B cell (primary cell): ENCODE measurements around the gene ZDHHC11. TPM values are rescaled to one million over a fixed set of nuclear protein-coding genes. Genes with fewer than 3 reads are reported as not detected.
"Not testable (repeated sequence)": the region's sequence is repeated elsewhere in the genome, so short reads cannot be mapped to it uniquely, and the experiment has no call there.

Source experiments
- ATAC-seq: fragments of 200-7000 bp; cut with Tn5 transposase; one replicate; pipeline ENCODE4 v1.10.0; 2021; ENCODE audit warnings: low read depth, mild to moderate bottlenecking, moderate number of reproducible peaks, moderate library complexity
- CTCF ChIA-PET: fragments of 350-600 bp; sonication (Branson Sonifier 250); formaldehyde crosslinking; loops from one replicate; lab custom pipeline; 2021; ENCODE audit warnings: antibody characterized with exemption, inconsistent platforms; lab: Charles Lee
- POLR2A ChIA-PET: fragments of 350-600 bp; sonication (Branson Sonifier 250); formaldehyde crosslinking; loops from one replicate; lab custom pipeline; 2021; ENCODE audit warnings: antibody characterized with exemption; lab: Charles Lee
- DNase-seq: peaks from one replicate; pipeline ENCODE4 v3.0.0; 2013
- H2AFZ ChIP-seq: 2 replicates; pipeline ENCODE4 v1.6.1; 2012; ENCODE audit warnings: mild to moderate bottlenecking, low read depth, low read length; ENCODE audit not compliant: insufficient read depth, poor library complexity, severe bottlenecking
- H3K27ac ChIP-seq, 2 donors: 1 replicate in 1 of 2; 2 replicates in 1 of 2; pipeline ENCODE4 v1.5.1; 2012 to 2013; ENCODE audit warnings: low read length in 2 of 2, mild to moderate bottlenecking in 2 of 2, moderate library complexity in 1 of 2
- H3K27me3 ChIP-seq, 4 experiments: fragments of 200-600 bp in 1 of 4; sonication (generic) in 1 of 4; replicated peaks in 1 of 4; 1 replicate in 2 of 4; 2 replicates in 2 of 4; pipeline versions ENCODE4 v1.6.1 to v1.7.0; 2013 to 2016; ENCODE audit warnings: low read length in 3 of 4, mild to moderate bottlenecking in 2 of 4, mixed read lengths in 1 of 4, moderate library complexity in 1 of 4; ENCODE audit not compliant: insufficient read depth in 4 of 4, control insufficient read depth in 3 of 4; ENCODE audit errors: control extremely low read depth in 1 of 4
- H3K36me3 ChIP-seq, 2 experiments: replicated peaks in 1 of 2; 1 replicate in 1 of 2; 2 replicates in 1 of 2; pipeline versions ENCODE4 v1.6.1 to v1.7.1; 2013; ENCODE audit warnings: low read length in 1 of 2; ENCODE audit not compliant: insufficient read depth in 2 of 2, control insufficient read depth in 1 of 2; ENCODE audit errors: control extremely low read depth in 1 of 2, extremely low read depth in 1 of 2
- H3K4me1 ChIP-seq, 2 donors: fragments of 200-600 bp in 1 of 2; sonication (generic) in 1 of 2; 1 replicate in 1 of 2; 2 replicates in 1 of 2; pipeline versions ENCODE4 v1.5.1 to v1.6.1; 2013 to 2017; ENCODE audit warnings: low read length in 2 of 2; ENCODE audit not compliant: control insufficient read depth in 2 of 2, insufficient read depth in 2 of 2
- H3K4me2 ChIP-seq: replicated peaks from 2 replicates; pipeline ENCODE3; 2012; ENCODE audit warnings: mild to moderate bottlenecking, low read depth, low read length; ENCODE audit not compliant: poor library complexity, severe bottlenecking
- H3K4me3 ChIP-seq, 5 experiments: fragments of 200-600 bp in 1 of 5; sonication (generic) in 1 of 5; 1 replicate in 3 of 5; 2 replicates in 2 of 5; pipeline versions ENCODE4 v1.5.1 to v1.7.0; 2011 to 2016; ENCODE audit warnings: low read length in 4 of 5, mild to moderate bottlenecking in 4 of 5, low read depth in 2 of 5, control low read depth in 1 of 5, moderate library complexity in 1 of 5; ENCODE audit not compliant: insufficient read depth in 1 of 5; ENCODE audit errors: control extremely low read depth in 1 of 5, extremely low read depth in 1 of 5
- H3K79me2 ChIP-seq: fragments of 200-600 bp; sonication (generic); one replicate; pipeline ENCODE4 v1.6.0; 2016; ENCODE audit warnings: low read length; ENCODE audit not compliant: control insufficient read depth, insufficient read depth
- H3K9ac ChIP-seq: fragments of 200-600 bp; sonication (generic); 2 replicates; pipeline ENCODE4 v1.6.1; 2017; ENCODE audit warnings: mild to moderate bottlenecking, low read length, moderate library complexity
- H3K9me3 ChIP-seq, 3 donors: one replicate each; pipeline versions ENCODE4 v1.6.1 to v1.7.1; 2013; ENCODE audit warnings: low read length in 2 of 3; ENCODE audit not compliant: control insufficient read depth in 2 of 3, insufficient read depth in 1 of 3; ENCODE audit errors: control extremely low read depth in 1 of 3
- H4K20me1 ChIP-seq: 2 replicates; pipeline ENCODE4 v1.6.0; 2012; ENCODE audit warnings: mild to moderate bottlenecking, low read length; ENCODE audit not compliant: insufficient read depth, control insufficient read depth, poor library complexity, severe bottlenecking
- H3K27ac Mint-ChIP-seq: one replicate; pipeline ENCODE4 v1.8.0; 2021; ENCODE audit warnings: mixed read lengths
- H3K27me3 Mint-ChIP-seq: one replicate; pipeline ENCODE4 v1.8.0; 2021; ENCODE audit warnings: mixed read lengths
- H3K4me1 Mint-ChIP-seq: one replicate; pipeline ENCODE4 v1.8.0; 2021; ENCODE audit warnings: mixed read lengths
- H3K4me3 Mint-ChIP-seq: one replicate; pipeline ENCODE4 v1.8.0; 2021; ENCODE audit warnings: mixed read lengths
- H3K9me3 Mint-ChIP-seq: one replicate; pipeline ENCODE4 v1.8.0; 2022; ENCODE audit warnings: mixed read lengths; ENCODE audit not compliant: insufficient read depth
- EZH2 ChIP-seq: IDR thresholded peaks from 2 replicates; pipeline ENCODE4 v1.6.1; 2012; ENCODE audit warnings: borderline replicate concordance, low read depth, mild to moderate bottlenecking, moderate library complexity, low read length; ENCODE audit not compliant: insufficient read depth, poor library complexity, severe bottlenecking
- WGBS: methylation state at CpG from one replicate; pipeline ENCODE4 v1.1.5; 2013; ENCODE audit warnings: missing lambda C conversion rate; ENCODE audit not compliant: insufficient coverage; 5-methylcytosine and 5-hydroxymethylcytosine counted together
- intact Hi-C: fragments of 100-400 bp; cut with micrococcal nuclease; formaldehyde crosslinking; loops from one replicate; pipeline ENCODE4 v1.10.0; 2022
- polyA plus RNA-seq: library from polyadenylated mRNA; depleted of rRNA; stranded (reverse); fragments of >200 nt; gene quantifications from 2 replicates; pipeline ENCODE4 v1.2.3, GENCODE V29; 2012
- total RNA-seq, 2 donors: library from RNA; stranded (reverse); fragments of 120-200 nt in 1 of 2; gene quantifications; 1 replicate in 1 of 2; 2 replicates in 1 of 2; pipeline versions ENCODE4 v1.2.3 to v1.2.4, GENCODE V29; 2013 to 2022
- TF ChIP-seq, protein P1 (sequence below): fragments of 200-600 bp; IDR thresholded peaks from one replicate; pipeline ENCODE4 v1.8.0; 2022; ENCODE audit warnings: antibody characterized with exemption, mild to moderate bottlenecking

Gene ZDHHC11
- total and polyA plus RNA-seq, 2 donors (not counting 1 experiment from before 2014, with no cell fraction given) = 0.69 to 3.0 TPM

DNA sequence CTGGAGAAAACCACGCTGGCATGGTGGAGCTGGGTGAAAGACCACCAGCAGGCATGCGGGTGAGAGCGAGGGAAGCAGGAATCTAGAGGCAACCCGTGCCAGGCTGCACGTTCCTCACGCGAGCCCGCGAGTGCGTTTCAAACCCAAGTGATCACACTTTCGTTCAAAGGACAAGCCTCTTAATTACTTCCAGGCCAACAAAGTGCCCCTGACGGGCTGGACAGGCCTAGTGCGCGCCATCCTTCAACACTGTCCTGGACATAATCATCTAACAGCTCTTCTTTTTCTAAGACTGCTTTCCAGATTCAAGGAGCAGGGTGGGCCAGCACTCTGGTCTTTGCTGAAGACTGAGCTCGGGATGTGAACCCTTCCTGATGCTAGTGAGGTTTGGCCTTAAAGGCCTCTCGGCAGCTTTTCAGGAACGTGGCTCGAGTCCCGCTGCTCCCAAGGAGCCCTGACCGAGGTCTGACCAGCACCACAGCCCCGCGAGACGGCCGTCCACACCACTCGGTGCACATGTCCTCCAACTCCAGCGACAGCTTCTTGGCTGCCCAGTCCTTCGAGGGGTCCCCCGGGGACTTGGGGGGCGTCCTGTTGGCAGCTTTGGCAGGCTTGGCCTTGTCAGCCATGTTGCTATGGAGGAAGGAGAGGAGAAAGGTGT, 81.2 kb downstream of the ZDHHC11 start:
- H3K27ac Mint-ChIP-seq, H3K4me2 ChIP-seq, H3K4me3 ChIP-seq, DNase-seq, H3K27me3 ChIP-seq, CTCF ChIA-PET, H2AFZ ChIP-seq, H3K9me3 Mint-ChIP-seq, H3K27ac ChIP-seq, H4K20me1 ChIP-seq, H3K4me1 Mint-ChIP-seq, H3K27me3 Mint-ChIP-seq, H3K36me3 ChIP-seq, intact Hi-C loops, H3K4me3 Mint-ChIP-seq, H3K79me2 ChIP-seq, H3K9ac ChIP-seq, H3K4me1 ChIP-seq, H3K9me3 ChIP-seq, ATAC-seq, POLR2A ChIA-PET: not testable (repeated sequence)
- 90% methylated on average over 15 of the region's 29 CpGs for WGBS

- no peak overlapping the region for H3K27ac Mint-ChIP-seq
- ATAC-seq (no peak), DNase-seq (no peak)
- Histone ChIP-seq H4K20me1 (no peaks in the 10 kb centered on the region), H3K4me2 (no peak overlapping the region), H3K9ac (no peak overlapping the region), H3K9me3 (peaks cover 0 to 5% (median 0%) of the 10 kb centered on the region in 3 donors), H3K36me3 (no peaks in the 10 kb centered on the region), H2AFZ (no peak overlapping the region), H3K4me1 (no peaks in the 10 kb centered on the region), H3K79me2 (no peaks in the 10 kb centered on the region), H3K4me3 (no peak overlapping the region), H3K27ac (no peak overlapping the region), H3K27me3 (no peaks in the 10 kb centered on the region)
- WGBS = 85% methylated on average over 28 of the region's 32 CpGs
- ChIA-PET CTCF (no interaction called here), POLR2A (no interaction called here)
- H3K27me3 Mint-ChIP-seq = no peaks in the 10 kb centered on the region
- no peak for TF ChIP-seq EZH2
- TF ChIP-seq, protein P1, sequence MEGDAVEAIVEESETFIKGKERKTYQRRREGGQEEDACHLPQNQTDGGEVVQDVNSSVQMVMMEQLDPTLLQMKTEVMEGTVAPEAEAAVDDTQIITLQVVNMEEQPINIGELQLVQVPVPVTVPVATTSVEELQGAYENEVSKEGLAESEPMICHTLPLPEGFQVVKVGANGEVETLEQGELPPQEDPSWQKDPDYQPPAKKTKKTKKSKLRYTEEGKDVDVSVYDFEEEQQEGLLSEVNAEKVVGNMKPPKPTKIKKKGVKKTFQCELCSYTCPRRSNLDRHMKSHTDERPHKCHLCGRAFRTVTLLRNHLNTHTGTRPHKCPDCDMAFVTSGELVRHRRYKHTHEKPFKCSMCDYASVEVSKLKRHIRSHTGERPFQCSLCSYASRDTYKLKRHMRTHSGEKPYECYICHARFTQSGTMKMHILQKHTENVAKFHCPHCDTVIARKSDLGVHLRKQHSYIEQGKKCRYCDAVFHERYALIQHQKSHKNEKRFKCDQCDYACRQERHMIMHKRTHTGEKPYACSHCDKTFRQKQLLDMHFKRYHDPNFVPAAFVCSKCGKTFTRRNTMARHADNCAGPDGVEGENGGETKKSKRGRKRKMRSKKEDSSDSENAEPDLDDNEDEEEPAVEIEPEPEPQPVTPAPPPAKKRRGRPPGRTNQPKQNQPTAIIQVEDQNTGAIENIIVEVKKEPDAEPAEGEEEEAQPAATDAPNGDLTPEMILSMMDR = no peak
- H3K9me3 Mint-ChIP-seq = no peaks in the 10 kb centered on the region
- no peaks in the 10 kb centered on the region for H3K4me1 Mint-ChIP-seq
- intact Hi-C loops = no loop called here
- H3K4me3 Mint-ChIP-seq = no peak overlapping the region
Observed at GRCh38 chr5:766666-767431, 83.9 kb downstream of the ZDHHC11 start.
